Measurements from ENCODE around the gene LNPEP. TPM values are rescaled to one million over a fixed set of nuclear protein-coding genes. Genes with fewer than 3 reads are reported as not detected.

Gene LNPEP
- total RNA-seq, 4 donors from 2014 or later, result 28.9 to 64.4 (median 38.5) TPM

DNA sequence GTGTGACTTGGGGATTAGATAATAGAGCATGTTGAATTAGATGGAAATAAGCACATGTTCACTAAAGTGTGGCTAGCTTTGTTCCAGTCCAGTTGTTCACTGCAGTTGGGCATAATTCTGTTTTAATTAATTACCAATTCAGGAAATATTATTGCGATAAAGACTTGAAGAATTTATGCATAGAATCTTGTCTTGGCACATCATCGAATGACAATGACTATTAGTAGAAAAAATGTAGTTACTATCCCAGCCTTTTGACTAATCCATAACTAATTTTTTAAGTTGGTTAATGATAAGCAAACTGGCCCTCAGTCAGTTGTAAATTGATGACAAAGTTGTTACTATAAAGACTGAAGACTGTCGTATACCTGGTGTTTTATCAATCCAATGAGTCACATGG is 10.5 kb downstream of the LNPEP start:
- Histone ChIP-seq H3K4me1 (no peaks in the 10 kb centered on the region), H3K9me3 (no peaks in the 10 kb centered on the region), H3K36me3 (no peaks in the 10 kb centered on the region), H3K27ac (no peak overlapping the region), H3K4me3 (no peak overlapping the region), H3K27me3 (no peaks in the 10 kb centered on the region)
- TF ChIP-seq POLR2A (IDR thresholded peaks at IDR 0.05), result no peak
- TF ChIP-seq, protein P1, sequence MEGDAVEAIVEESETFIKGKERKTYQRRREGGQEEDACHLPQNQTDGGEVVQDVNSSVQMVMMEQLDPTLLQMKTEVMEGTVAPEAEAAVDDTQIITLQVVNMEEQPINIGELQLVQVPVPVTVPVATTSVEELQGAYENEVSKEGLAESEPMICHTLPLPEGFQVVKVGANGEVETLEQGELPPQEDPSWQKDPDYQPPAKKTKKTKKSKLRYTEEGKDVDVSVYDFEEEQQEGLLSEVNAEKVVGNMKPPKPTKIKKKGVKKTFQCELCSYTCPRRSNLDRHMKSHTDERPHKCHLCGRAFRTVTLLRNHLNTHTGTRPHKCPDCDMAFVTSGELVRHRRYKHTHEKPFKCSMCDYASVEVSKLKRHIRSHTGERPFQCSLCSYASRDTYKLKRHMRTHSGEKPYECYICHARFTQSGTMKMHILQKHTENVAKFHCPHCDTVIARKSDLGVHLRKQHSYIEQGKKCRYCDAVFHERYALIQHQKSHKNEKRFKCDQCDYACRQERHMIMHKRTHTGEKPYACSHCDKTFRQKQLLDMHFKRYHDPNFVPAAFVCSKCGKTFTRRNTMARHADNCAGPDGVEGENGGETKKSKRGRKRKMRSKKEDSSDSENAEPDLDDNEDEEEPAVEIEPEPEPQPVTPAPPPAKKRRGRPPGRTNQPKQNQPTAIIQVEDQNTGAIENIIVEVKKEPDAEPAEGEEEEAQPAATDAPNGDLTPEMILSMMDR (IDR thresholded peaks at IDR 0.05), result no peak
- DNase-seq, result no peak

DNA sequence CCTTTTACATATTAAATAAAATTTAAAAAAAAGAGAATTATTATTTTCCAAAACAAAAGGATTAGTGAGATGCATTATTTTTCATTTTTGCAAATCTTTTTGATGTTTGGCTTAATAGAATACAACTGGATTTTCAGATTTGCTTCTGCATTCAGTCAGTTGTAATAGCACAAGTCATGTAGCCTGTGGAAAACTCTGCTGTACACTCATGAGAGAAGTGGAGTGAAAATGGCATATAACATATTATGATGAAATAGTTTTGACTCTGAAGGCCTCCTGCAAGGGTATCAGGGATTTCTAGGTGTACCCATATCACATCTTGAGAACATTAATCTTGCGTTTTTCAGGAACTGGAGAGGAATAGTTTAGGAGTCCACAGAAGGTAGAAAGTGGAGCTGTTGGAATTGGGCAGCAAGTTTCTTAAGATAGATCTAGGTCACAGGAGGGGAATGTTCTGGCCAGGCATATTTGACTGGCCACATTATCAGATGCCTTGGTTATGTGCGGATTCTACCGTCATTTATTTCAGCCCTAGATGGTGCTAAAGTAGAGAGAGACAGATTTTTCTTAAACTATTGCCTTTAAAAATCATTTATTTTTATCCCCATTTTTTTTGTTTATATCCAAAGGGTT is 16.4 kb downstream of the LNPEP start:
- DNase-seq, result no peak
- H3K27ac ChIP-seq, result no peak overlapping the region
- no peaks in the 10 kb centered on the region for H3K27me3 ChIP-seq
- H3K9me3 ChIP-seq, result no peaks in the 10 kb centered on the region
- H3K36me3 ChIP-seq, result no peaks in the 10 kb centered on the region
- H3K4me1 ChIP-seq, result peaks cover 0 to 8% (median 2%) of the 10 kb centered on the region in 4 donors
- TF ChIP-seq POLR2A (IDR thresholded peaks at IDR 0.05), result no peak
- TF ChIP-seq, protein P1 (IDR thresholded peaks at IDR 0.05), result no peak
- H3K4me3 ChIP-seq, result no peak overlapping the region

DNA sequence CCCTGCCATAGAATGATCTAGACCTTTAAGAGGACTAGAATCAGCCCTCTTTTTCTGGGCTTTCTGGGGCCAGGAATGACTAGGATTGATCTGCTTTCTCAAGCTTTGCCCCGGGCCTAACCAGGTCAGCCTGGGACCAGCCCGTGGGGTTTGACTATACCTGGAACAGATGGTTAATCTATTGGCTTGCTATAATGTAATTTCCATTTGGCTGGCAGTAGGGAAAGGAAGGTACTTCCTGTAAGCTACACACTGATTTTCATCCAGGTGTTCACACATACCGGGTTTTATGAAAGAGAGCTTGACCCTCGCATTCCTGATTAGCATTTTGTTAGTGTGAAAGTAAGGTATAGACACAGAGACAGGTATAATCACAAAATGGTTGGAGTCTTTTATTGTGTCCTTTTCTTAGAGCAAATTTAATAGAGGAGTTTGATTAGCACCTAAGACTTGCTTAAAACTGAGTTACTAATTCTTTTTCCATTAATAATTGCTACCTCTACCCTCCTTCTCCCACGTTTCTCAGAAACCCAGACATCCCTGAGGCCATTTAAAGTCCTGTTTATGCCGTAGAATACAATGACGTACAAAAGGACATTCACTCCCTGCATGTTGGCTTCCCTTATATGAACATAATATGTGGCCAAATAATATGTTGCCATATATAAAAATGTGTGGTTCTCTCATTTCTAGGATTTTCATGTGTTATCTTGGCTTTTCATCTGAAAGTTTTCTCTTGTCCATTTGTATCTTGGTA is 17.3 kb downstream of the LNPEP start:
- H3K36me3 ChIP-seq, result no peaks in the 10 kb centered on the region
- H3K27ac ChIP-seq, result peak overlapping the region in 1 of 4 donors; percentile 40
- H3K27me3 ChIP-seq, result no peaks in the 10 kb centered on the region
- H3K9me3 ChIP-seq, result no peaks in the 10 kb centered on the region
- H3K4me1 ChIP-seq, result peaks cover 0 to 8% (median 2%) of the 10 kb centered on the region in 4 donors
- no peak for DNase-seq
- no peak overlapping the region for H3K4me3 ChIP-seq
- TF ChIP-seq, protein P1 (IDR thresholded peaks at IDR 0.05), result no peak
- no peak for TF ChIP-seq POLR2A (IDR thresholded peaks at IDR 0.05)

DNA sequence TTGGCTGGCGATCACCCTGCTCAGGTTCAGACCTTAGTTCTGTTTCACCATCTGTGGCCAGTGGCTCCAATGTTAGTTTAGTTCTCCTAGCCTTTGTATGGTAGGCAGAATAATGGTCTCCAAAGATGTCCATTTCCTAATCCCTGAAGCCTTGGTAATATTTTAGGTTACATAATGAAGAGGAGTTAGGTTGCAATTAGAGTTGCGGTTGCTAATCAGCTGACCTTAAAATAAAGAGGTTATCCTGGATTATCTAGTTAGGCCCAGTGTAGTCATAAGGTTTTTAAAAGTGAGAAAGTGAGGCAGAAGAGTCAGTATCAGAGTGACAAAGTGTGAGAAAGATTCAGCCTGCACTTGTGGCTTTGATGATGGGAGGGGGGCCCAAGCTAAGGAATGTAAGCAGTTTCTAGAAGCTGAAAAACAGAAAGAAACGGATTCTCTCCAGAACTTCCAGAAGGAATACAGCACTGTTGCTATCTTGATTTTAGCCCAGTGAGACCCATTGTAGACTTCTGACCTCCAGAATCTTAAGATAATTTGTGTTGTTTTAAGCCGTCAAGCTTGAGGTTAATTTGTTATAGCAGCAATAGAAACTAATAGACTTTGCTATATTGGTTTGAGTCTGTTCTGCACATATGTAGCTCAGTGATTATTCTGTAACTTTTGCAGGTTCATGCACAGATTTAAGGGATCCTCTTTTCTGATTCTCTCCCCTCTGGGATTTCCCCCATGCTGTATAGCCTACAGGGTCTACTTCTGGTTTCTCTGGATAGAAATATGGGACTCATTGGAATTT is 21.6 kb downstream of the LNPEP start:
- H3K4me1 ChIP-seq, result peaks cover 0 to 17% (median 5%) of the 10 kb centered on the region in 4 donors
- peak overlapping the region in 3 of 4 donors; percentile 2 to 65 (median 29) for H3K27ac ChIP-seq
- no peak for DNase-seq

DNA sequence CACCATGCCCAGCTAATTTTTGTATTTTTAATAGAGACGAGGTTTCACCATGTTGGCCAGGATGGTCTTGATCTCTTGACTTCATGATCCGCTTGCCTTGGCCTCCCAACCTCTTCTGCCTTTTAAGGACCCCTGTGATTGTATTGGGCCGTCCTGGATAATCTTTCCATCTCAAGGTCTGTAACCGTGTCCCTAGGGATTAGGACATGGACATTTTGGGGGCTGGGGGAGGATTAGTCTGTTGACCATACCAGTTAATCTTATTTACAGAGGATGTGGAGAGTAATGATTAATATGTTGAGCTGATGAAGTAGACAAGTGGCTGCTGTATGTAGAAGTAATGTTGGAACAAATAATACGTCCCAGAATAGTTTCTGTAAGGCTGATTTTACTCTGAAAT is 23.1 kb downstream of the LNPEP start:
- Histone ChIP-seq H3K27ac (peak overlapping the region in 2 of 4 donors; percentile 6 to 65), H3K27me3 (no peaks in the 10 kb centered on the region), H3K4me3 (peak overlapping the region in 1 of 4 donors; percentile 4), H3K9me3 (no peaks in the 10 kb centered on the region), H3K36me3 (no peaks in the 10 kb centered on the region), H3K4me1 (peaks cover 0 to 23% (median 6%) of the 10 kb centered on the region in 4 donors)
- TF ChIP-seq POLR2A (IDR thresholded peaks at IDR 0.05), result no peak
- TF ChIP-seq, protein P1 (IDR thresholded peaks at IDR 0.05), result no peak
- no peak for DNase-seq

More for the DNA sequence above, 21.6 kb downstream of the LNPEP start:
- Histone ChIP-seq H3K9me3 (no peaks in the 10 kb centered on the region), H3K4me3 (no peak overlapping the region), H3K27me3 (no peaks in the 10 kb centered on the region), H3K36me3 (no peaks in the 10 kb centered on the region)
- TF ChIP-seq, protein P1 (IDR thresholded peaks at IDR 0.05), result no peak
- TF ChIP-seq POLR2A (IDR thresholded peaks at IDR 0.05), result no peak

Data from Peyer's patch (tissue), 4 donors.